AG08396 (cell line): ENCODE data around the gene SCN2B.
"Not testable (repeated sequence)": the region's sequence is repeated elsewhere in the genome, so short reads cannot be mapped to it uniquely, and the experiment has no call there.

ENCODE experiments used
- DNase-seq: peaks from one replicate; pipeline ENCODE4 v3.0.0; 2012; ENCODE audit warnings: low spot score, mixed read lengths

SCN2B gene

GRCh38 chr11:118206391-118207031 is 30.1 kb upstream of the SCN2B start:
- DNase-seq: no peak

- no peak for DNase-seq
Observed at GRCh38 chr11:118205606-118206378, 29.4 kb upstream of the SCN2B start.

- no peak for DNase-seq
Observed at GRCh38 chr11:118202599-118203422, 26.4 kb upstream of the SCN2B start.

- no peak for DNase-seq
Observed at GRCh38 chr11:118201966-118202365, 25.5 kb upstream of the SCN2B start.

GRCh38 chr11:118200901-118201680 is 24.7 kb upstream of the SCN2B start:
- DNase-seq: no peak

GRCh38 chr11:118200497-118200896 is 24.1 kb upstream of the SCN2B start:
- DNase-seq: no peak

- no peak for DNase-seq
Observed at GRCh38 chr11:118199135-118199534, 22.7 kb upstream of the SCN2B start.

- DNase-seq: peak; percentile 77
Observed at GRCh38 chr11:118198370-118198769, 21.9 kb upstream of the SCN2B start.

GRCh38 chr11:118194835-118195627 is 18.6 kb upstream of the SCN2B start:
- peak; percentile 71 for DNase-seq

GRCh38 chr11:118193910-118194566 is 17.6 kb upstream of the SCN2B start:
- no peak for DNase-seq

GRCh38 chr11:118192817-118193216 is 16.4 kb upstream of the SCN2B start:
- not testable (repeated sequence) for DNase-seq

GRCh38 chr11:118190942-118191506 is 14.6 kb upstream of the SCN2B start:
- DNase-seq: not testable (repeated sequence)

GRCh38 chr11:118186346-118187107 is 10.1 kb upstream of the SCN2B start:
- DNase-seq: no peak

- no peak for DNase-seq
Observed at GRCh38 chr11:118184784-118185579, 8.5 kb upstream of the SCN2B start.

- DNase-seq: not testable (repeated sequence)
Observed at GRCh38 chr11:118183691-118184090, 7.3 kb upstream of the SCN2B start.

- DNase-seq: peak; percentile 50
Observed at GRCh38 chr11:118180300-118180703, 3.9 kb upstream of the SCN2B start.

- DNase-seq: no peak
Observed at GRCh38 chr11:118176778-118177134, 317 bp upstream of the SCN2B start.
